ENCODE measurements around the gene OR2D2. TPM values are rescaled to one million over a fixed set of nuclear protein-coding genes. Genes with fewer than 3 reads are reported as not detected.
"Not testable (repeated sequence)": the region's sequence is repeated elsewhere in the genome, so short reads cannot be mapped to it uniquely, and the experiment has no call there.

The OR2D2 gene
- not detected for polyA plus RNA-seq

GRCh38 chr11:6892400-6892799 is at the start of gene OR2D2:
OR2D2 (minus strand) TSS chr11:6892500; CDS start chr11:6892500, 0 bp downstream.
- Mint-ChIP-seq H3K4me3 (no peak within 1 kb of the TSS), H3K36me3 (no peaks in the 10 kb centered on the region), H3K4me1 (no peaks in the 10 kb centered on the region), H3K9me3 (peaks cover 0 to 2% (median 2%) of the 10 kb centered on the region in 3 donors), H3K27me3 (peaks cover 5% of the 10 kb centered on the region), H3K27ac (no peak within 1 kb of the TSS)

DNA sequence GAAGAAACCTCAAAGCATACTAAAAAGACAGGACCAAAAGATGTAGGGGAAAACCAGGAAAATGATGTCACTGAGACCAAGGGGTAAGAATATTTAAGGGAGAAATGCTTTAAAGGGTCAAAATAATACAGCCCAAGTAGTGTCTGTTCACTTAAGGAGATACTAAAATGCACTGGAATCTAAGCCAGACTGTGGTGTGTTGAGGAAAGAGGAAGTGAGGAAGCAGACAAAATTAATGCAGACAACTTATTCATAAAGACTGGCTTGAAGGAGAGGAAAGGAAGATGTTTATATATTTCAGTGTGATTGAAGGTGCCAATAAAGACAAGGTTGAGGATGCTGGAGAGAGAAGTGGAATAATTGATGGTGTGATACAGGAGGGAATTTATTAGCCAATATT is 49.7 kb upstream of the OR2D2 start:
- Mint-ChIP-seq H3K36me3 (no peaks in the 10 kb centered on the region), H3K9me3 (no peaks in the 10 kb centered on the region), H3K27me3 (no peaks in the 10 kb centered on the region), H3K27ac (no peak overlapping the region), H3K4me1 (peaks cover 0 to 2% (median 1%) of the 10 kb centered on the region in 3 donors), H3K4me3 (no peak overlapping the region)

DNA sequence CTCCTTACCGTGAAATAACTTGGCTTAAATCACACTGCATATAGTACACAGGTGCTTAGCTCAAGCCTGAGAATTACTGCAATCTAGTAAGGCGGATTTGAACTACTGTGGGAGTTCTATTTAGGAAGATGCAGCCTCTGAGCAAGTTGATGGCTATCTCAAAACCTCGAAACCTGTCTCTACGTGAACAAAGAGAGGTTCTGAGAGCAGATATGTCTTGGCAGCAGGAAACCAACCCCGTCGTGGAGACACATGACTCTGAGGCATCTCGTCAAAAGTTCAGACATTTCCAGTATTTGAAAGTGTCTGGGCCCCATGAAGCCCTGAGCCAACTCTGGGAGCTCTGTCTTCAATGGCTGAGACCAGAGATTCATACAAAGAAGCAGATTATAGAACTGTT is 39.8 kb upstream of the OR2D2 start:
- H3K27ac Mint-ChIP-seq: no peak overlapping the region
- H3K4me1 Mint-ChIP-seq: peaks cover 3 to 10% (median 7%) of the 10 kb centered on the region in 3 donors
- H3K9me3 Mint-ChIP-seq: no peaks in the 10 kb centered on the region
- no peaks in the 10 kb centered on the region for H3K36me3 Mint-ChIP-seq
- H3K4me3 Mint-ChIP-seq: no peak overlapping the region
- H3K27me3 Mint-ChIP-seq: peaks cover 7% of the 10 kb centered on the region

GRCh38 chr11:6931146-6931713 is 38.9 kb upstream of the OR2D2 start:
- Mint-ChIP-seq H3K36me3 (no peaks in the 10 kb centered on the region), H3K27ac (no peak overlapping the region), H3K27me3 (peaks cover 11% of the 10 kb centered on the region), H3K4me1 (peaks cover 5 to 14% (median 9%) of the 10 kb centered on the region in 3 donors), H3K4me3 (no peak overlapping the region), H3K9me3 (no peaks in the 10 kb centered on the region)

GRCh38 chr11:6928916-6929315 is 36.6 kb upstream of the OR2D2 start:
- Mint-ChIP-seq H3K9me3 (peaks cover 0 to 2% (median 0%) of the 10 kb centered on the region in 3 donors), H3K36me3 (no peaks in the 10 kb centered on the region), H3K27ac (no peak overlapping the region), H3K4me1 (peaks cover 9 to 15% (median 14%) of the 10 kb centered on the region in 3 donors), H3K27me3 (peaks cover 11% of the 10 kb centered on the region), H3K4me3 (peak overlapping the region in 1 of 4 donors; percentile 30)

GRCh38 chr11:6927030-6927617 is 34.8 kb upstream of the OR2D2 start:
- peak overlapping the region in 1 of 3 donors; percentile 76 for H3K27ac Mint-ChIP-seq
- H3K4me1 Mint-ChIP-seq: peaks cover 9 to 15% (median 14%) of the 10 kb centered on the region in 3 donors
- peaks cover 6% of the 10 kb centered on the region for H3K27me3 Mint-ChIP-seq
- no peaks in the 10 kb centered on the region for H3K36me3 Mint-ChIP-seq
- H3K4me3 Mint-ChIP-seq: peak overlapping the region; percentile 65 to 94 (median 90)
- peaks cover 0 to 2% (median 0%) of the 10 kb centered on the region in 3 donors for H3K9me3 Mint-ChIP-seq

- Mint-ChIP-seq H3K27ac (peak within 1 kb of the TSS in 2 of 3 donors; percentile 23 to 84), H3K36me3 (no peaks in the 10 kb centered on the region), H3K27me3 (peaks cover 5% of the 10 kb centered on the region), H3K4me3 (peak within 1 kb of the TSS; percentile 65 to 94 (median 90)), H3K9me3 (peaks cover 0 to 2% (median 0%) of the 10 kb centered on the region in 3 donors), H3K4me1 (peaks cover 9 to 15% (median 14%) of the 10 kb centered on the region in 3 donors)
These were observed 34.1 kb upstream of the OR2D2 start, which contains the start of gene ZNF215 for GRCh38 chr11:6926208-6927029. ZNF215 (plus strand) TSS chr11:6926426; CDS start chr11:6932273, 5,847 bp downstream.

DNA sequence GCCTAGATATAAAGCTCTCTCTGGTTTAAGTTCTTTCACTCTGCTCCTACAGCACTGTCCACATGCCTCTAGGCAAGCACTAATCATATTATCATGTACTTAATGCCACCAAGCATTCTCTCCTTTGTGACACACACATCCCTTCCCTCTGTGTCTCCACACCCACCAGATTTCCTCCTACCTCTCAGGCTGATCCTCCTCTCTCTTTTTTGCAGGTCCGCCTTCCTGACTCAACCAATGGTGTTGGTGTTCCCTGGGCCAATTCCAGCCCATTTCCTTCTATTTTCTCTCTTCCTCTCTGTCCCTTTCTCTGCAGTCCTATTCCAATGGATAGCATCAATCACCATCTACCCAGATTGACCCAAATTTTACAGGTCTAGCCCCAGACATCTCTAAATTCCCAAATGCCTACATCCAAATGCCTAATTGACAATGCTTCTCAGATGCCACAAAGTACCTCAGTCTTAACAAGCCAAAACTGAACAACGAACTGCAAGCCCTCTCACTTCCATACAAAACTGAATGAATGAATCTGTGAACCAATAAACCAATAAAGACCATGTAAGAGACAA is 33.4 kb upstream of the OR2D2 start:
- Mint-ChIP-seq H3K27ac (no peak overlapping the region), H3K27me3 (peaks cover 5% of the 10 kb centered on the region), H3K4me3 (peak overlapping the region; percentile 65 to 94 (median 90)), H3K9me3 (peaks cover 0 to 2% (median 0%) of the 10 kb centered on the region in 3 donors), H3K4me1 (peaks cover 9 to 15% (median 14%) of the 10 kb centered on the region in 3 donors), H3K36me3 (no peaks in the 10 kb centered on the region)

GRCh38 chr11:6925007-6925577 is 32.8 kb upstream of the OR2D2 start:
- Mint-ChIP-seq H3K9me3 (peaks cover 0 to 2% (median 0%) of the 10 kb centered on the region in 3 donors), H3K27me3 (peaks cover 5% of the 10 kb centered on the region), H3K27ac (no peak overlapping the region), H3K36me3 (no peaks in the 10 kb centered on the region), H3K4me3 (peak overlapping the region in 1 of 4 donors; percentile 65), H3K4me1 (peaks cover 9 to 15% (median 12%) of the 10 kb centered on the region in 3 donors)

DNA sequence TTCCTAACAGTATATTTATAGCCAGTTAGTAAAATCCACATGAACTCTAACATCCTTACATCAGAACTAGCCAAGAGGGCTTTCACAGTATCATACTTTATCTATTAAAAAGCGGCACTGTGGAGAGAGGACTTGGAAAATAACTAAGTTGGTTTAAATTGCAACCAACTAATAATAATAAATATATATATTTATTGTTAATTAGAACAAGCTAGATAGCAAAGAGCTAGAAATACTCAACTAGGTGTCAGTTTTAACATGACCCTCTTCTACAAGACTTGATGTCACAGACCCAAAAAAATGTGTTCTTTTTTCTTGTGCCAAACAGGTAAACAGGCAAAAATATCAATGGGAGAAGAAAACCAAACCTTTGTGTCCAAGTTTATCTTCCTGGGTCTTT is 28.4 kb upstream of the OR2D2 start, which contains the start of gene OR2D3:
TSS of gene OR2D3 (plus strand) at position 301 of the 400 bp plus-strand sequence. CDS start at position 301, 0 bp downstream.
- Mint-ChIP-seq H3K4me3 (peak within 1 kb of the TSS in 1 of 4 donors; percentile 41), H3K9me3 (peaks cover 0 to 2% (median 0%) of the 10 kb centered on the region in 3 donors), H3K4me1 (peaks cover 0 to 1% (median under 1%) of the 10 kb centered on the region in 3 donors), H3K36me3 (no peaks in the 10 kb centered on the region), H3K27me3 (peaks cover 6% of the 10 kb centered on the region), H3K27ac (no peak within 1 kb of the TSS)

GRCh38 chr11:6919698-6920097 is 27.4 kb upstream of the OR2D2 start:
- Mint-ChIP-seq H3K4me3 (peak overlapping the region in 1 of 4 donors; percentile 17), H3K27me3 (peaks cover 6% of the 10 kb centered on the region)

GRCh38 chr11:6911948-6912347 is 19.6 kb upstream of the OR2D2 start:
- Mint-ChIP-seq H3K27me3 (peaks cover 1% of the 10 kb centered on the region), H3K9me3 (peaks cover 0 to 3% (median 0%) of the 10 kb centered on the region in 3 donors), H3K4me1 (no peaks in the 10 kb centered on the region), H3K4me3 (no peak overlapping the region), H3K36me3 (no peaks in the 10 kb centered on the region), H3K27ac (no peak overlapping the region)

More at GRCh38 chr11:6919698-6920097, 27.4 kb upstream of the OR2D2 start:
- Mint-ChIP-seq H3K27ac (no peak overlapping the region), H3K36me3 (no peaks in the 10 kb centered on the region), H3K9me3 (no peaks in the 10 kb centered on the region), H3K4me1 (no peaks in the 10 kb centered on the region)

DNA sequence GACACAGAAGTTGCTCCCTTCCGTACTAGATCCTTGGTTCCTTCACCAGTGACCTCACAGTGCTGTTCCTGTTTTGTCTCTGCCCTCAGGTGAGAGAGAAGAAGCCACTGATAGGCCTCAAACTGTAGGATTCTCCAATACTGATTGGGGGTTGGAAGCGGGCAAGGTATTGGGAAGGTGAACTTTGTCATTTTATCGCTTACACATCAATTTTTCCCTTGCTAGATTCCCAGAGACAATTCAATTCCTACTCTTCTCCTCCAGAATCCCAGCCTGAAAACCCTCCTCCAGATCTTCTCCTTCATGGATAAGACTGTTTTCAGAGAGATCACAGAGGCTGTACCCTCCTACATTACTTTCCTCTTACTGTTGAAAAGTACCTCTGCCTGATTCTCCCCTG is 19.1 kb upstream of the OR2D2 start:
- Mint-ChIP-seq H3K36me3 (no peaks in the 10 kb centered on the region), H3K27ac (no peak overlapping the region)

DNA sequence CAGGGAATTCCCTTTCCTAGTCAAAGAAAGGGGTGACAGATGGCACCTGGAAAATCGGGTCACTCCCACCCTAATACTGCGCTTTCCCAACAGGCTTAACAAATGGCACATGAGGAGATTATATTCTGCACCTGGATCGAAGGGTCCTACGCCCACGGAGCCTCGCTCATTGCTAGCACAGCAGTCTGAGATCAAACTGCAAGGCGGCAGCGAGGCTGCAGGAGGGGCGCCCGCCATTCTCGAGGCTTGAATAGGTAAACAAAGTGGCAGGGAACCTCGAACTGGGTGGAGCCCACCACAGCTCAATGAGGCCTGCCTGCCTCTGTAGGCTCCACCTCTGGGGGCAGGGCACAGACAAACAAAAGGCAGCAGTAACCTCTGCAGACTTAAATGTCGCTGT is 12.5 kb upstream of the OR2D2 start:
- not testable (repeated sequence) for H3K4me1 Mint-ChIP-seq, H3K27me3 Mint-ChIP-seq, H3K9me3 Mint-ChIP-seq, H3K4me3 Mint-ChIP-seq, H3K27ac Mint-ChIP-seq, H3K36me3 Mint-ChIP-seq

More for the DNA sequence above, 19.1 kb upstream of the OR2D2 start:
- Mint-ChIP-seq H3K9me3 (peaks cover 0 to 3% (median 0%) of the 10 kb centered on the region in 3 donors), H3K27me3 (peaks cover 1% of the 10 kb centered on the region), H3K4me1 (no peaks in the 10 kb centered on the region), H3K4me3 (no peak overlapping the region)

Measured in IgD-negative memory B cell (primary cell).